WTC11 (cell line): ENCODE measurements around the gene SYT13. TPM values are rescaled to one million over a fixed set of nuclear protein-coding genes. Genes with fewer than 3 reads are reported as not detected.

Experiments used
- total RNA-seq: library from RNA; stranded (reverse); gene quantifications from 3 replicates; pipeline ENCODE4 v1.2.3, GENCODE V29; 2021

SYT13 gene
- total RNA-seq, 1 experiment from 2014 or later = 10.8 TPM

Other genes starting within 250 kb of the SYT13 start
- 8.3 to 12.4 TPM (median 11.2 TPM) in 3 replicates for gene PRDM11, start 139.7 kb downstream of the SYT13 start, total RNA-seq